Subcutaneous abdominal adipose tissue (tissue), 5 donors: ENCODE results near the gene BUD31.

ENCODE experiments used
- H3K27ac ChIP-seq: one replicate; pipeline ENCODE4 v1.7.0; 2013; ENCODE audit warnings: low read depth, mild to moderate bottlenecking, inconsistent platforms, low read length, moderate library complexity
- H3K27me3 ChIP-seq, 5 donors: one replicate each; pipeline ENCODE4 v1.7.0; 2013; ENCODE audit warnings: low read length in 5 of 5, inconsistent platforms in 1 of 5; ENCODE audit not compliant: control insufficient read depth in 5 of 5, insufficient read depth in 4 of 5
- H3K36me3 ChIP-seq, 5 donors: one replicate each; pipeline ENCODE4 v1.7.0; 2013; ENCODE audit warnings: low read length in 5 of 5; ENCODE audit not compliant: control insufficient read depth in 5 of 5, insufficient read depth in 5 of 5
- H3K4me1 ChIP-seq, 5 donors: one replicate each; pipeline ENCODE4 v1.7.0; 2013; ENCODE audit warnings: low read length in 5 of 5, mild to moderate bottlenecking in 3 of 5, moderate library complexity in 1 of 5; ENCODE audit not compliant: control insufficient read depth in 5 of 5, insufficient read depth in 5 of 5
- H3K4me3 ChIP-seq, 5 donors: one replicate each; pipeline ENCODE4 v1.7.0; 2013; ENCODE audit warnings: low read length in 5 of 5, low read depth in 1 of 5
- H3K9ac ChIP-seq, 5 donors: one replicate each; pipeline ENCODE4 v1.7.0; 2013; ENCODE audit warnings: low read length in 5 of 5, mild to moderate bottlenecking in 4 of 5, moderate library complexity in 3 of 5
- H3K9me3 ChIP-seq, 5 donors: one replicate each; pipeline ENCODE4 v1.7.0; 2013; ENCODE audit warnings: low read length in 5 of 5; ENCODE audit not compliant: control insufficient read depth in 5 of 5
- donor health status: healthy.
- donor health status: healthy.
- donor health status: healthy.
- donor health status: healthy.
- donor health status: healthy.

The BUD31 gene

DNA sequence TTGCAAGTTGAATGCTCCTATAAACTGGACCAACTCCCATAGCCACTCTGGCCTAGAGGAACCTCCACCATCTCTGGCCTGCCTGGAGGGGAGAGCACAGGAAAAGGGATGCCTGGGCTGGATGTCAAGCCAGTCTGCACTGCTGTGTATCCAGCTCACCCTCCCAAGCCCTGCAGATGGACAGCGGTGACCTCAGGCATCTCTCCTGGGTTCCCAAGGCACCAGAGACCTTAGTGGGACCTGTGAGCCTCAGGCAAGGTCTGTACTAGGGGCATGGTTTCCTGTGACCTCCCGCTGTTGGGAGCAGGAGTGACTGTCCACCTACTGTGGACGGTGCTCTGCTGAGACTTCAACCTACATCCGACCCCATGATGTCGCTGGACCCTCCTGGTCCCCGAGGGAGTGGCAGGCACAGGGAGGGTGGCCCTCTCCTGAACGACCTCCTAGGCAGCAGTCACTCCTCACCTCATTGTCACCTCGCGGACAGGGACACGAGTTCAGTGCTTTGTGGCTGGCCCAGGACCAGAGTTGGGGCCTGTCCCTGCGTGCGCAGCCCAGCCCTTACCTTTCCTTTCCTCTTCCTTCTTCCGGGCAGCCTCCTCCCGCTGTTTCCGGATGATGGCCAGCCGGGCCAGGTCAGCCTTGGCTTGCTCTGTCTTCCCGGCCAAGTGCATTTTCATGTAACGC is 11.3 kb upstream of the BUD31 start:
- no peak overlapping the region for H3K27ac ChIP-seq
- H3K36me3 ChIP-seq = peaks cover 0 to 86% (median 75%) of the 10 kb centered on the region in 5 donors

DNA sequence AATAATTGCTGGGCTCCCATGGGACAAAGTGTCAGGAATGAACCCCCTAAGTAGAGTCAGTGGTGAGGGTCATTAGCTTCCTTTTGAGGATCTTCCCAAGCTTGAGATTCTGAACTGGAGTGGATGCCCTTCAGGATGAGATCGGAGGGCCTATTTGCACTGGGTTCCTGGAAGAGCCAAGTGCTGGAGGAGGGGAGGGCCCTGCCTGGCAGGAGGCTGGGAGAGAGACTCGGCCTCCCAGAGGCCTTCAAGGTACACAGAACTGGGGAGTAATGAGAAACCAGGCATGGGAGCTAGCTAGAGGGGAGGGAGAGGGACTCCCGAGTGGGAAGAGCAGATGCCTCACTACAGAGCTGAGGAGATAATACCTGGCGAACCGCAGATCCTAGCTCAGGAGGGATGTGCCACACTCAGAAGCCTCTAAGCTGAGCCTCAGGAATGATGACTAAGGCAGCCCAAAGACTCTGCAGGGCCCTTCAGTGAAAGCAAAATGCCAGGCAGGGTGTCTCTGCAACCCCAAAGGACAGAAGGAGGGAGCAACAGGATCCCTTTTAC is 9.8 kb upstream of the BUD31 start:
- Histone ChIP-seq H3K9me3 (no peaks in the 10 kb centered on the region), H3K27me3 (no peaks in the 10 kb centered on the region), H3K4me1 (peaks cover 0 to under 1% (median under 1%) of the 10 kb centered on the region in 5 donors), H3K4me3 (no peak overlapping the region), H3K9ac (no peak overlapping the region), H3K36me3 (peaks cover 5 to 94% (median 86%) of the 10 kb centered on the region in 5 donors), H3K27ac (no peak overlapping the region)

More for the DNA sequence above, 11.3 kb upstream of the BUD31 start:
- Histone ChIP-seq H3K27me3 (no peaks in the 10 kb centered on the region), H3K9ac (no peak overlapping the region), H3K4me3 (no peak overlapping the region), H3K9me3 (no peaks in the 10 kb centered on the region), H3K4me1 (peaks cover 1 to 15% (median 13%) of the 10 kb centered on the region in 5 donors)

DNA sequence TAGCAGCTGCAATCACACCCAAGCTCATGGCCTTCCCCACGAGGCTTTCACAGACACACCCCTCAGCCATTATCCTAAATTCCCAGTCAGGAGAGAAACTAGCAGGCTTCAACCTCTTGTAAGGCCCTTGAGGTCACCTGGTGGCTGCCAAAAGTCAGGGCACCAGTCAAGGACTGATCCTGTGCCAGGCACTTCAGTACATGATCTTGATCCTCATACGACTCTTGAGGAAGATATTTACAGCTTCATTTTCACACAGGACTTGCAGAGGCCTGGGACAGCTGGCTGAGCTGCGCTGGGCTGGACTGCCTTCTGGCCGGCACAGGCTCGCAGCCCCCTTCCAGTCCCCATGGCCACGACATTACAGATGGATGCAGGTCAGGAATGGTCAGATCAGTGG is 9.2 kb upstream of the BUD31 start:
- Histone ChIP-seq H3K4me3 (no peak overlapping the region), H3K9ac (no peak overlapping the region), H3K9me3 (no peaks in the 10 kb centered on the region), H3K27me3 (no peaks in the 10 kb centered on the region), H3K4me1 (peaks cover 0 to 6% (median 5%) of the 10 kb centered on the region in 5 donors), H3K27ac (no peak overlapping the region), H3K36me3 (peaks cover 5 to 95% (median 86%) of the 10 kb centered on the region in 5 donors)

DNA sequence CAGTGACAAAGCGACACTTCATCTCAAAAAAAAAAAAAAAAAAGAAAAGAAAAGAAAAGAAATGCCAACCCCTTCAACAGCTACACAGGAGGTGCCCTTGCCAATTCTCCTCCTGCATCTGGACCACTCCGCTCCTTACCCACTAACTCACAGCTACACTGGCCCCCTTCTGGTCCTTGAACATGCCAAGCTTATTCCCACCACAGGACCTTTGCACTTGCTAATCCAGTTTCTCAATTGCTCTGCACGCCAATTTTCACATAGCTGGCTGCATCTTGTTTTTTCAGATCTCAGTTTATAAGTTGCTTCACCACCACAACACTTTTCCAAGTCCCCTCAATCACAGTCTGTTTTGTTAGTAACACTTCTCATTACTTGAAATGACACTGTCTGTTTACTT is 5.9 kb upstream of the BUD31 start:
- Histone ChIP-seq H3K27ac (no peak overlapping the region), H3K36me3 (peaks cover 5 to 70% (median 60%) of the 10 kb centered on the region in 5 donors), H3K9ac (no peak overlapping the region), H3K27me3 (no peaks in the 10 kb centered on the region), H3K4me3 (no peak overlapping the region), H3K4me1 (peaks cover 6 to 31% (median 27%) of the 10 kb centered on the region in 5 donors), H3K9me3 (no peaks in the 10 kb centered on the region)

DNA sequence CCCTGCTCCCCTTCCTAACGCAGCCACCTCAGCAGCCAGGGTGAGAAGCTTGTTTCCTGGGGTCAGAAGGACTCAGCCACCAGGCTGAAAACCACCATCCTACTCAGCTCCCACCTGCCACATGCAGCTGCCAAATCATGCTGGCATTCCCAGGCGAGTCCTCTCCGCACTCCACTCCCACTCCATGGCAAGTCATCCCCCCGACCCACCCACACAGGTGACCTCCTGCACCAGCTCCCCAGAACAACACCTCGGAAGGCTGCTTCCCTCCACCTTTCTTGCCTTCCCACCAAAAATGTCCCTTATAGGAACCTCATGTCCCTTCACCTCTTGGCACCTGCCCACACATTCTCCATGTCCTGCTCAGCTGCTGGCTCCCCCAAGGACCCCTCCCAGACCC is 5.0 kb upstream of the BUD31 start:
- Histone ChIP-seq H3K9me3 (no peaks in the 10 kb centered on the region), H3K9ac (no peak overlapping the region), H3K36me3 (peaks cover 5 to 61% (median 51%) of the 10 kb centered on the region in 5 donors), H3K27me3 (no peaks in the 10 kb centered on the region), H3K27ac (no peak overlapping the region), H3K4me1 (peaks cover 6 to 35% (median 29%) of the 10 kb centered on the region in 5 donors), H3K4me3 (no peak overlapping the region)

DNA sequence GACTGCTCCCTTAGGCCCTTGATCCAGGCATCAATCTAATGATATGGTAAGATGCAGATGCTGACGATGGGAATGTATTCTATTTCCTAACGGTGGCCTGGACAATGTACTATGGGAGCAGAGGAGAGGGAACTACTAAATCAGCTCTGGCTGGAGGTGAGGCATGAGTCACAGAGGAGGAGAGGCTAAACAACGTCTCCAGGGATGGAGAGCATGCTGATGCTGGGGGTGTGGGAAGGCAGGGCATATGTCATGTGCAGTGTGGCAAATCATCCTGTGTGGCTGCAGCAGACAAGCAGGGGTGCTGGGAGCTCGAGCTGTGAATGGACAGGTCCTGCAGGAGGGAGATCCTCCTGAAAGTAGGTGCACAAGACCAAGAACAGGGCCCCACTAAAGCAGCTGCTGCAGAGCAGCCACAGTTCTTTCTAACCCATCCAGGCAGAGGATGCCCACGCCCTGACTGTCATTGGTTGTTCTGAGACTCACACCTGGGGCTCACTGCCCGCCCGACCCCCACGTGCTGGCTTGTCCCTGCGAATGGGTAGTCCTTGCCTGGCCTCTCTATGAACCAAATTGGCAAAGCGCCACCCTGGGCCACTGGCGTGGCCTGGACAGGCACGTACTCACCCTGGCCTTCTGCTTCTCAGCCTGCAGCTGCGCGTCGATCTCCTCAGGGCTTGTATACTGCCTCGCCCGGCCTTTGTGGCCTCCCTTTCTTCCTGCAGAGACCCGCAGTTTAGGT is 4.4 kb upstream of the BUD31 start:
- peaks cover 5 to 55% (median 44%) of the 10 kb centered on the region in 5 donors for H3K36me3 ChIP-seq
- H3K9ac ChIP-seq = no peak overlapping the region
- H3K27ac ChIP-seq = no peak overlapping the region

DNA sequence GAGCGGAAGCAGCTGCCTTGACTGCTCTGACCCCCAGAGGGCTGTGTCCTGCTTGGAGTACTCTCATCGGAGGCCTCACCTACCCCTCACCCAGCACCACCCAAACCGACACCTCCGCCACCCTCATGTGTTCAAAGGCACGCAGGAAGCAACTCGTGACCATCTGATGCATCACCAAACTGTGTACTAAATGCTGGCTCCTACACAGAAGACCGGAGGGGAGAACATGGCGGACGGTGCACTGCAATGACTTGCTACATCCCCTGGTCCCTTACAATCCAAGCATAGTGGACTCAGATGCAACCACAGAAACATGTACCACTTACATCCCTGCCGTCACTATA is 3.8 kb upstream of the BUD31 start:
- peaks cover 9 to 45% (median 37%) of the 10 kb centered on the region in 5 donors for H3K4me1 ChIP-seq
- peaks cover 5 to 49% (median 39%) of the 10 kb centered on the region in 5 donors for H3K36me3 ChIP-seq

More for the DNA sequence above, 4.4 kb upstream of the BUD31 start:
- Histone ChIP-seq H3K9me3 (no peaks in the 10 kb centered on the region), H3K4me1 (peaks cover 6 to 39% (median 32%) of the 10 kb centered on the region in 5 donors), H3K27me3 (no peaks in the 10 kb centered on the region), H3K4me3 (no peak overlapping the region)

DNA sequence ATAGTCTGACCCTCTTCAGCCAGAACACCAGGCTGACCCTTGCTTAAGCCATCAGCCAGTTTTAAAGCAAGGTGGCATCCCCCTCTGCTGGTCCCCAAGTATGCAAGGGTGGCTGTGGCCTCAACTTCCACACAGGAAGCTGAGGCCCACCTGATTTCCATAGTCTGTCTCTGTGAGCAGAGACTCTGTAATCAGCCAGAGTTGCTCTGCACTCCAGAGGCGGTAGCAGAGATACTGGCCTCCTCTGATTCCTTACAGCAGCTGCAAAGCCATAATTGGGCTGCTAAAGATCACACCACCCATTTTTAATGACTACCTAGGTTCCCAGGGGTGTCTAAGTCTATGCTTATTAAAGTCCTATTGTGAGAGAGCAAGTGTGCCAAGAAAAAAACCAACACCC is 2.2 kb upstream of the BUD31 start:
- H3K4me3 ChIP-seq = peak overlapping the region in 2 of 5 donors; percentile 9 to 22
- peaks cover 10 to 50% (median 43%) of the 10 kb centered on the region in 5 donors for H3K4me1 ChIP-seq
- H3K36me3 ChIP-seq = peaks cover 8 to 44% (median 32%) of the 10 kb centered on the region in 5 donors
- H3K27me3 ChIP-seq = no peaks in the 10 kb centered on the region
- peak overlapping the region in 3 of 5 donors; percentile 48 to 87 (median 52) for H3K9ac ChIP-seq
- peak overlapping the region; percentile 98 for H3K27ac ChIP-seq
- no peaks in the 10 kb centered on the region for H3K9me3 ChIP-seq

More for the DNA sequence above, 3.8 kb upstream of the BUD31 start:
- Histone ChIP-seq H3K9me3 (no peaks in the 10 kb centered on the region), H3K27ac (no peak overlapping the region), H3K4me3 (no peak overlapping the region), H3K9ac (no peak overlapping the region), H3K27me3 (no peaks in the 10 kb centered on the region)

DNA sequence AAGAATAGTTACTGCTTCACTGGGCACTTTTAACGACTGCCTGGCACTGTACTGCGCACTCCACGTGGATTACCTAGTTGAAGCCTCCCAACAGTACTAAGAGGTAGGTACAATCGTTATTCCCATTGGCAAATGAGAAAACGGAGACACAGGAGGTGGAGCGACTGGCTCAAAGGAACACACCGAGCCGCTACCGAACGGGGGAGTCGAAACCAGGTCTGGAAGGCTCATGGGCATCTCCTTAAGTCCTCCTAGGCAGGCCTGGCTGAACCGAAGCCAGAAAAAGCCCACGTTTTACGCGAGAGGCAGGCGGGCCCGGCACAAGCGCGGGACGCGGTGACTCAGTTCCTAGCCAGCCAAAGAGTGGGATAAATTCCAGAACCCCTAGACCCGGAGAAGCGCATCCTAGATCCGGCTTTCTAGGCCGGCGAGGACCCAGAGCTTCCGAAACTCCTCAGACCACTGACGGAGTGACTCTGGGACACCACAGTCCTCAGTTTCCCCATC is 844 bp upstream of the BUD31 start:
- peak overlapping the region; percentile 85 to 99 (median 97) for H3K4me3 ChIP-seq
- H3K9ac ChIP-seq = peak overlapping the region; percentile 87 to 98 (median 97)
- peak overlapping the region; percentile 98 for H3K27ac ChIP-seq
- peaks cover 12 to 45% (median 35%) of the 10 kb centered on the region in 5 donors for H3K36me3 ChIP-seq
- H3K27me3 ChIP-seq = no peaks in the 10 kb centered on the region
- peaks cover 10 to 50% (median 43%) of the 10 kb centered on the region in 5 donors for H3K4me1 ChIP-seq
- H3K9me3 ChIP-seq = no peaks in the 10 kb centered on the region
